Lower leg skin (tissue), 3 donors: ENCODE data around the gene GPR25.

Experiments used
- POLR2A ChIP-seq, 2 donors: fragments of 450-650 bp; IDR thresholded peaks; one replicate each; pipeline ENCODE4 v1.6.1; 2016 to 2017; ENCODE audit warnings: antibody characterized with exemption in 2 of 2, mild to moderate bottlenecking in 1 of 2, moderate library complexity in 1 of 2
- TF ChIP-seq, protein P1 (sequence below), 3 donors: fragments of 450-650 bp; IDR thresholded peaks; one replicate each; pipeline ENCODE4 v1.5.1; 2016; ENCODE audit warnings: antibody characterized with exemption in 3 of 3, mild to moderate bottlenecking in 3 of 3, moderate library complexity in 2 of 3

DNA sequence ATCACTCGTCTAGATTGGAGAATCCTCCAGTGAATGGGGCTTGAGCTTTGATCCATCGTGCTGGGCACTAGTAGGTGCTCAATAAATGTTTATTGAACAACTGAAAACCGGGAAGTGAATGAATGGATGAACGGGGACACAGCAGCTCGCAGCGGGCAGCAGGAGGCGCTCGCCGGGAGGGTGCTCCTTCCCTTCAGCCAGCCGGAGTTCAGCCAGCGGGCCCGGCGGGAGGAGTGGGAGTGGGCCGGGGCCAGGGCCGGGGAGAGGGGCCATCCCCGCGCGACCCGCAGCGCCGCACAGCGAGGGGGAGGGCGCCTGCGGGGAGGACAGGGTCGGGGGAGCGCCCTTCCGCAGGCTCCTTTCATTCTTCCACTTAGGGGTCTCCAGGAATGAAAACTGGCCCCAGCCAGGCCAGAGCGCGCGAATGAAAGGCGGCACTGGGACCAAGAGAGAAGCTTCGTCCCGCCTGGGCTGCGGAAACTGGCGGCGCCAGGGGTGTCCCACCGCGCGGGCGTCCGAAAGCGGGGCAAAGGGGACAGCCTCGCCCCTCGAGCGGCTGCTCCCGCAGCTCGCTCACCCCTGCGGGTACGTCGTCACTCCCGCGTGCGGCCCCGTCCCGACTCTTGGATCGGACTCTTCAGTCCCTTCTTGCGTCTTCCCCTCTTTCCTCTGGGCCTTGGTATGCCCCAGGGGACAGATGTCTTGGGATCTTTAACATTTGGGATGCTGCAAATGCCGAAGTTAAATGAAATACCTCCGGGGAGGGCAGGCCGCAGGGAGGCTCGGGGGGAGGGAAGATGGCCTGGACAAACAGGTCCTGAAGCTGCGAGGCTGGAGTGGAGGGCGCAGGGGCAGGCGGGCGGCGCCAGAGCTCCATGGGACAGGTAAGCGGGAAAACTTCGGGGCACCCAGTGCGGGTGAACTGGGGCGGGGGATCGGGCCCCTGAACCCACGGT is 18.3 kb downstream of the GPR25 start:
- TF ChIP-seq POLR2A (IDR thresholded peaks at IDR 0.05) = no peak
- TF ChIP-seq, protein P1, sequence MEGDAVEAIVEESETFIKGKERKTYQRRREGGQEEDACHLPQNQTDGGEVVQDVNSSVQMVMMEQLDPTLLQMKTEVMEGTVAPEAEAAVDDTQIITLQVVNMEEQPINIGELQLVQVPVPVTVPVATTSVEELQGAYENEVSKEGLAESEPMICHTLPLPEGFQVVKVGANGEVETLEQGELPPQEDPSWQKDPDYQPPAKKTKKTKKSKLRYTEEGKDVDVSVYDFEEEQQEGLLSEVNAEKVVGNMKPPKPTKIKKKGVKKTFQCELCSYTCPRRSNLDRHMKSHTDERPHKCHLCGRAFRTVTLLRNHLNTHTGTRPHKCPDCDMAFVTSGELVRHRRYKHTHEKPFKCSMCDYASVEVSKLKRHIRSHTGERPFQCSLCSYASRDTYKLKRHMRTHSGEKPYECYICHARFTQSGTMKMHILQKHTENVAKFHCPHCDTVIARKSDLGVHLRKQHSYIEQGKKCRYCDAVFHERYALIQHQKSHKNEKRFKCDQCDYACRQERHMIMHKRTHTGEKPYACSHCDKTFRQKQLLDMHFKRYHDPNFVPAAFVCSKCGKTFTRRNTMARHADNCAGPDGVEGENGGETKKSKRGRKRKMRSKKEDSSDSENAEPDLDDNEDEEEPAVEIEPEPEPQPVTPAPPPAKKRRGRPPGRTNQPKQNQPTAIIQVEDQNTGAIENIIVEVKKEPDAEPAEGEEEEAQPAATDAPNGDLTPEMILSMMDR (IDR thresholded peaks at IDR 0.05) = no peak
